ENCODE data around the gene ANKH.

- TF ChIP-seq GATA3 (IDR thresholded peaks at IDR 0.05; ENCODE audit: low read depth, low read length) (no peak), GATA2 (IDR thresholded peaks at IDR 0.05; ENCODE audit: low read depth, low read length) (no peak)
Measured at GRCh38 chr5:14666357-14666756, 205.2 kb downstream of the ANKH start.
